Esophagus muscularis mucosa (tissue), 3 donors: Measurements from ENCODE around the gene PTPRN2.

Experiments
- POLR2A ChIP-seq: fragments of 450-650 bp; IDR thresholded peaks from one replicate; pipeline ENCODE4 v1.6.1; 2017; ENCODE audit warnings: antibody characterized with exemption, moderate library complexity, mild to moderate bottlenecking, low read depth
- POLR2AphosphoS5 ChIP-seq, 2 donors: sonication (generic); formaldehyde crosslinking; IDR thresholded peaks; one replicate each; pipeline ENCODE4 v1.6.1; 2017; ENCODE audit warnings: antibody characterized with exemption in 2 of 2
- TF ChIP-seq, protein P1 (sequence below), 3 experiments: fragments of 200-600 bp in 2 of 3; fragments of 450-650 bp in 1 of 3; sonication (generic) in 2 of 3; IDR thresholded peaks; one replicate each; pipeline ENCODE4 v1.5.1; 2017 to 2019; ENCODE audit warnings: antibody characterized with exemption in 3 of 3, mild to moderate bottlenecking in 2 of 3, moderate library complexity in 1 of 3

GRCh38 chr7:157687158-157687557, 900.5 kb downstream of the PTPRN2 start:
- TF ChIP-seq POLR2AphosphoS5 (IDR thresholded peaks at IDR 0.05) (no peak), POLR2A (no peak)
- TF ChIP-seq, protein P1, sequence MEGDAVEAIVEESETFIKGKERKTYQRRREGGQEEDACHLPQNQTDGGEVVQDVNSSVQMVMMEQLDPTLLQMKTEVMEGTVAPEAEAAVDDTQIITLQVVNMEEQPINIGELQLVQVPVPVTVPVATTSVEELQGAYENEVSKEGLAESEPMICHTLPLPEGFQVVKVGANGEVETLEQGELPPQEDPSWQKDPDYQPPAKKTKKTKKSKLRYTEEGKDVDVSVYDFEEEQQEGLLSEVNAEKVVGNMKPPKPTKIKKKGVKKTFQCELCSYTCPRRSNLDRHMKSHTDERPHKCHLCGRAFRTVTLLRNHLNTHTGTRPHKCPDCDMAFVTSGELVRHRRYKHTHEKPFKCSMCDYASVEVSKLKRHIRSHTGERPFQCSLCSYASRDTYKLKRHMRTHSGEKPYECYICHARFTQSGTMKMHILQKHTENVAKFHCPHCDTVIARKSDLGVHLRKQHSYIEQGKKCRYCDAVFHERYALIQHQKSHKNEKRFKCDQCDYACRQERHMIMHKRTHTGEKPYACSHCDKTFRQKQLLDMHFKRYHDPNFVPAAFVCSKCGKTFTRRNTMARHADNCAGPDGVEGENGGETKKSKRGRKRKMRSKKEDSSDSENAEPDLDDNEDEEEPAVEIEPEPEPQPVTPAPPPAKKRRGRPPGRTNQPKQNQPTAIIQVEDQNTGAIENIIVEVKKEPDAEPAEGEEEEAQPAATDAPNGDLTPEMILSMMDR (IDR thresholded peaks at IDR 0.05) = no peak
